ENCODE data around the gene DUSP7. TPM values are rescaled to one million over a fixed set of nuclear protein-coding genes. Genes with fewer than 3 reads are reported as not detected.

Gene DUSP7
- total RNA-seq, 2 donors from 2014 or later = 2.6 to 3.3 TPM

DNA sequence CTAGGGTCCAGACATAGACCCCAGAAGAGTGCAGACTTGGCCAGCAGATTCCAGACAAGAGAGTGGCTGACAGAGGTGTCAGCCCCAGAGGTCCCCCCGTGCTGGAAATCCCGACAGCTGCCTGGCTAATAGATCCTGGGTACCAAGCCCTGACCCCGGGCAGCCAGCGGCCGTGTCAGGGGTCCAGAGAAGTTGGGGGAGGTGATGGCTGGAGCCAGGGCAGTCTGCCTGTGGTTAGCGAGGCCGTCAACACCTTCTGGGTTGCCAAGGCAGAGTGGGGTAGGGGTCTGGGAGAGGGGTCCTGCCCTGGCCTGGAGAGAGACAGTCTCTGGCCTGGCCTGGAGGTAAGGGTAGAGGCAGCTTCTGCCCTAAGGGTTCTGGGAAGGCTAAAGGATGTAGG lies 35.6 kb downstream of the DUSP7 start:
- DNase-seq (no peak), ATAC-seq (no peak)
- no peaks in the 10 kb centered on the region for H3K27me3 ChIP-seq
- no peaks in the 10 kb centered on the region for H3K4me1 ChIP-seq
- no peaks in the 10 kb centered on the region for H3K9me3 ChIP-seq
- intact Hi-C loops (cut with DNase I) = no loop called here
- 93 to 94% methylated on average over 5 to 7 of the region's 7 CpGs for WGBS, 2 donors
- H3K27ac ChIP-seq = no peak overlapping the region
- no peaks in the 10 kb centered on the region for H3K36me3 ChIP-seq (replicated peaks in 1 of 2; ENCODE audit: insufficient read depth in 1 of 2, low read depth in 2 of 2)
- no peak for TF ChIP-seq POLR2A (IDR thresholded peaks at IDR 0.05)
- TF ChIP-seq, protein P1, sequence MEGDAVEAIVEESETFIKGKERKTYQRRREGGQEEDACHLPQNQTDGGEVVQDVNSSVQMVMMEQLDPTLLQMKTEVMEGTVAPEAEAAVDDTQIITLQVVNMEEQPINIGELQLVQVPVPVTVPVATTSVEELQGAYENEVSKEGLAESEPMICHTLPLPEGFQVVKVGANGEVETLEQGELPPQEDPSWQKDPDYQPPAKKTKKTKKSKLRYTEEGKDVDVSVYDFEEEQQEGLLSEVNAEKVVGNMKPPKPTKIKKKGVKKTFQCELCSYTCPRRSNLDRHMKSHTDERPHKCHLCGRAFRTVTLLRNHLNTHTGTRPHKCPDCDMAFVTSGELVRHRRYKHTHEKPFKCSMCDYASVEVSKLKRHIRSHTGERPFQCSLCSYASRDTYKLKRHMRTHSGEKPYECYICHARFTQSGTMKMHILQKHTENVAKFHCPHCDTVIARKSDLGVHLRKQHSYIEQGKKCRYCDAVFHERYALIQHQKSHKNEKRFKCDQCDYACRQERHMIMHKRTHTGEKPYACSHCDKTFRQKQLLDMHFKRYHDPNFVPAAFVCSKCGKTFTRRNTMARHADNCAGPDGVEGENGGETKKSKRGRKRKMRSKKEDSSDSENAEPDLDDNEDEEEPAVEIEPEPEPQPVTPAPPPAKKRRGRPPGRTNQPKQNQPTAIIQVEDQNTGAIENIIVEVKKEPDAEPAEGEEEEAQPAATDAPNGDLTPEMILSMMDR (IDR thresholded peaks at IDR 0.05) = no peak
- H3K4me3 ChIP-seq = no peak overlapping the region

DNA sequence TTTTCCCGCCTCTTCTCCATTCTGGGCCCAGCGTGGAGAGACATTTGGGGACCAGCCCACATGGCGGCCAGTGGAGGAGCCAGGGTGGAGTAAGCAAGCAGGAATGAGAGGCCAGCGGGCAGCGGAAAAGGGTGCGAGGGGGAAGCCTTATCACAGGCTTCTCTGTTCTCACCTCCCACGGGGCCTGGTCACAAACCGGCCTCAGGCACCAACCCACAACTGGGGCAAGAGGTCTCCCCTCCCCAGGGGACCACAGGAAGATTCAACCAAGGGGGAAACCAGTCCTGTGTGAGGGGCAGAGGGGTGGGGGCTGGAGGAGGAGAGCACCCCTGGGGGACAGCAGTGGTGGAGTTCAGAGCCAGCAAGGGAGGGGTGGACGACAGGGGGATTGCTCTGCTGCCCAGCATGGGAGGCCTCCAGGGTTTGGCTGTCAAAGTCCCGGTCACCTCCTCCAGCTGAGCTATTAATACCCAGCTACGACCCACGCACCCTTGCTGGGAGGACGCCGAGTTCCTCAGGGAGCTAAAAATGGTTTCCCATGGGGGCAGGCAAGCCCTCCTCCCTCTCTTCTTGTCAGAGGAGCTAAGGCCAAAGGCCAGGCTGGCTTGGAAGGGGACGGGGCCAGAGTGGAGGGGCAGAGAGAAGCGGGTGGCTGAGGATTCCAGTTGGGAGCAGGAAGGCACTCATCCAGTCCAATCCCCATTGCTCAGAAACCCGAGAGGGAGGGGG lies 36.9 kb downstream of the DUSP7 start:
- Histone ChIP-seq H3K9me3 (no peaks in the 10 kb centered on the region), H3K27ac (peak overlapping the region in 1 of 4 donors; percentile 6), H3K36me3 (replicated peaks in 1 of 2; ENCODE audit: insufficient read depth in 1 of 2, low read depth in 2 of 2) (no peaks in the 10 kb centered on the region), H3K4me1 (no peaks in the 10 kb centered on the region), H3K27me3 (no peaks in the 10 kb centered on the region), H3K4me3 (no peak overlapping the region)
- ATAC-seq (no peak), DNase-seq (peak in 1 of 4 donors; percentile 30)
- 71 to 84% methylated on average over 17 of the region's 17 CpGs for WGBS, 2 donors
- intact Hi-C loops (cut with DNase I) = loop anchor here (10.0 kb wide), 1 partner anchor 335 kb away; no protein-coding TSS in a partner anchor
- TF ChIP-seq, protein P1 (IDR thresholded peaks at IDR 0.05) = no peak
- TF ChIP-seq POLR2A (IDR thresholded peaks at IDR 0.05) = no peak

DNA sequence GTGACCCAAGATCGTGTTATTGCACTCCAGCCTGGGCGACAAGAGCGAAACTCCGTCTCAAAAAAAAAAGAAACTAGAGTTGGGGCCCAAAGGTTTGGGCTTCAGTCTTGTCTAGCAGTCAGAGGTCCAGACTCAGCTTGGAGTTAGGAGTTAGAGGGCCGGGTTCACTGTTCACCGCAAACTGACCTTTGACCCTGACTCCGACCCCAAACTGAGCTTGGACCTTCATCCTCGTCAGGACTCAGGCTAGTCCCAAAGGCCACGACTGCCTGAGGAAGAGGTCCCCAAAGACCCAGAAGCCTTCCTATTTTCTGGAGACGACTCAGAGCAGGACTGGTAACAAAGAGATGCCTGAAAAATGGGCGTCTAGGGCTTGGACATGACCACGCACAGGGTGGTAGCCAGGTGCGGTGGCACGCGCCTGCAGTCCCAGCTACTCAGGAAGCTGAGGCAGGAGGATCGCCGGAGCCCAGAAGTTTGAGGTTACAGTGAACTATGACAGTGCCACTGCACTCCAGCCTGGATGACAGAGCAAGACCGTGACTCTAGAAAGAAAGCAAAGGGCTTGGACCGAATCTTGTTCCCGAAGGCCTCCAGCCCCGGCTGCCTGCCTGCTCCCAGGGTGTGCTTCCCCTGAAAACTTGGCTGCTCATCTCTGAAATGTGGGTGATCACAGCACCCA lies 37.9 kb downstream of the DUSP7 start:
- H3K27me3 ChIP-seq = no peaks in the 10 kb centered on the region
- 83 to 88% methylated on average over 18 to 20 of the region's 21 CpGs for WGBS, 2 donors
- intact Hi-C loops (cut with DNase I) = loop anchor here (10.0 kb wide), 1 partner anchor 336 kb away; no protein-coding TSS in a partner anchor
- H3K4me1 ChIP-seq = no peaks in the 10 kb centered on the region
- TF ChIP-seq, protein P1 (IDR thresholded peaks at IDR 0.05) = no peak
- no peak for TF ChIP-seq POLR2A (IDR thresholded peaks at IDR 0.05)
- H3K36me3 ChIP-seq (replicated peaks in 1 of 2; ENCODE audit: insufficient read depth in 1 of 2, low read depth in 2 of 2) = no peaks in the 10 kb centered on the region
- ATAC-seq = no peak
- no peak for DNase-seq
- H3K9me3 ChIP-seq = no peaks in the 10 kb centered on the region
- H3K27ac ChIP-seq = peak overlapping the region in 1 of 4 donors; percentile 6
- no peak overlapping the region for H3K4me3 ChIP-seq

DNA sequence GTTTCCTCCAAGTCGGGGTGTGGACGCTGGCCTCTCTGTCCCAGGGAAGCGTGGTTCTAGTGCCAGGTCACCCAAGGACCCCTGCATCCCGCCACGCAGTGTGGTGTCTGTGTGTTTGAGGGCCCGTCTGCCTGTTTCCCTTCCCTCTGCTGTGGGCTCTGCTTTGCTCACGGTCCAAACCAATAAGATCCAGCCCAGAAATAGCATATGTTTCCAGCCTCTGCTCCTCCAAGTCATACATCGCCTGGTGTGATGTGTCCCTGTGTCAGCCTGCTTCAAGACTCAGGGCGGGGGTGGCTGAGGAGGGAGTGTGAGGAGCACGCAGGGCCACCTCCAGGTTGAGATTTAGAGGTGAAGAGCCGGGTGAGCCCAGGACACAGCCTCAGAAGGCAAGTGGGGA lies 38.8 kb downstream of the DUSP7 start:
- Histone ChIP-seq H3K36me3 (replicated peaks in 1 of 2; ENCODE audit: insufficient read depth in 1 of 2, low read depth in 2 of 2) (no peaks in the 10 kb centered on the region), H3K27ac (no peak overlapping the region), H3K27me3 (no peaks in the 10 kb centered on the region), H3K9me3 (no peaks in the 10 kb centered on the region), H3K4me3 (no peak overlapping the region), H3K4me1 (no peaks in the 10 kb centered on the region)
- WGBS, 2 donors = 75 to 95% methylated on average over 7 to 11 of the region's 11 CpGs
- no peak for DNase-seq
- intact Hi-C loops (cut with DNase I) = loop anchor here (10.0 kb wide), 1 partner anchor 337 kb away; no protein-coding TSS in a partner anchor
- ATAC-seq = no peak
- TF ChIP-seq, protein P1 (IDR thresholded peaks at IDR 0.05) = no peak
- no peak for TF ChIP-seq POLR2A (IDR thresholded peaks at IDR 0.05)

Measured in body of pancreas (tissue), 4 donors.